ENCODE data around the gene C3orf85. TPM values are rescaled to one million over a fixed set of nuclear protein-coding genes. Genes with fewer than 3 reads are reported as not detected.

C3orf85 gene
- total and polyA plus RNA-seq, 4 experiments from 2014 or later, result not detected

DNA sequence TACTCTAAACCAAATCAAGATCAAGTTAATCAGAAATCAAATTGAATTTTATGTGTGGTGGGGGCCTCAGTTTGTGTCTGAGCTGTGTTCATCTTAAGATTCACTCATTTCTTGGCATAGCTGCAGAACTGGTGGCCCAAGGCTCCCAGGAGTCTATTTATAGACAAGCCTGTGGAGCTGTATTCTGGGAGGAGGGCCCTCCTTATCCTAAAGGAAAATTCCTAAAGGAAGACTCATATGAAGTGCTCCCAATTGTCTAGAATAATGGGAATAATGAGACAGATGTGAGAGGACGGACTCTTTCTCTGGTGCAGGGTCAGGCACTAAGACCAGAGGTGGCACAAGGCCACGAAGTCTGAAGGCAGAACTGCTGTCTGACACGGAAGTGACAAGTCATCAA is 38.9 kb downstream of the C3orf85 start:
- no peak overlapping the region for H3K4me3 Mint-ChIP-seq
- H3K27me3 Mint-ChIP-seq, result peaks cover 5 to 11% of the 10 kb centered on the region in 2 donors
- no peak overlapping the region for H3K27ac Mint-ChIP-seq
- Histone ChIP-seq H3K27ac (ENCODE audit: low read depth, low read length) (no peak overlapping the region), H3K4me3 (ENCODE audit: low read length in 2 of 2) (no peak overlapping the region), H3K9me3 (ENCODE audit: control insufficient read depth in 1 of 2, low read length in 2 of 2) (no peaks in the 10 kb centered on the region), H3K36me3 (ENCODE audit: insufficient read depth, low read length) (no peaks in the 10 kb centered on the region), H3K27me3 (ENCODE audit: insufficient read depth, low read length) (no peaks in the 10 kb centered on the region), H3K4me1 (ENCODE audit: insufficient read depth, low read length) (no peaks in the 10 kb centered on the region)
- H3K4me1 Mint-ChIP-seq, result no peaks in the 10 kb centered on the region
- H3K9me3 Mint-ChIP-seq, result peaks cover 0 to 6% (median 0%) of the 10 kb centered on the region in 8 donors
- DNase-seq, result no peak
- intact Hi-C loops (cut with micrococcal nuclease), result no loop called here
- no peaks in the 10 kb centered on the region for H3K36me3 Mint-ChIP-seq
- ChIA-PET POLR2A (ENCODE audit: partially characterized antibody) (no interaction called here), CTCF (ENCODE audit: partially characterized antibody) (no interaction called here)

- H3K9me3 ChIP-seq (ENCODE audit: control insufficient read depth in 1 of 2, low read length in 2 of 2), result no peaks in the 10 kb centered on the region
- H3K27me3 ChIP-seq (ENCODE audit: insufficient read depth, low read length), result no peaks in the 10 kb centered on the region
- H3K4me1 ChIP-seq (ENCODE audit: insufficient read depth, low read length), result no peaks in the 10 kb centered on the region
- POLR2A ChIA-PET (ENCODE audit: partially characterized antibody), result no interaction called here
- Mint-ChIP-seq H3K27me3 (peaks cover 5 to 9% of the 10 kb centered on the region in 2 donors), H3K27ac (no peak overlapping the region), H3K4me1 (no peaks in the 10 kb centered on the region), H3K4me3 (no peak overlapping the region), H3K9me3 (peaks cover 0 to 6% (median 0%) of the 10 kb centered on the region in 8 donors), H3K36me3 (no peaks in the 10 kb centered on the region)
- no peaks in the 10 kb centered on the region for H3K36me3 ChIP-seq (ENCODE audit: insufficient read depth, low read length)
- no peak overlapping the region for H3K27ac ChIP-seq (ENCODE audit: low read depth, low read length)
- DNase-seq, result no peak
- intact Hi-C loops (cut with micrococcal nuclease), result no loop called here
- no peak overlapping the region for H3K4me3 ChIP-seq (ENCODE audit: low read length in 2 of 2)
- CTCF ChIA-PET (ENCODE audit: partially characterized antibody), result no interaction called here
Measured at GRCh38 chr3:109176726-109177125, 40.2 kb downstream of the C3orf85 start.

DNA sequence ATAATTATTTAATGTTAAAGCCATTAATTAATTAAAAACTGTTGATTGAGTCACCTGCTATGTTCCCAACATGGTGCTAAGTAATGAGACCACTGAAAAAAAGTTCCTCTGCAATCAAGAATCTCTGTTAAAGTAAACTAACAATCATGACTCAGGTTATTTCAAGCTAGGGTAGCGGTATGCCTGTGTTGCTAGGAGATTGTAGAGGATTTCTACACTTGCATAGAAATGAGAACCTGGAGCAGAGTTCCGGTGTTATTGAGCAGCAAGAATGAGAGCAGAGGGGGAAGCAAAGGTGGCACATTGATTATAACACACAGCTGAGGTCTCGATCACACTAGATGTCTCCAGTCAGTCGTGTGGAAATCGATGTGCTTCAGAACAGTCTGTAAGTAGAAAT is 41.4 kb downstream of the C3orf85 start:
- H3K27ac Mint-ChIP-seq, result no peak overlapping the region
- H3K4me3 Mint-ChIP-seq, result no peak overlapping the region
- peaks cover 10 to 14% of the 10 kb centered on the region in 2 donors for H3K27me3 Mint-ChIP-seq
- no peaks in the 10 kb centered on the region for H3K4me1 Mint-ChIP-seq
- Histone ChIP-seq H3K27me3 (ENCODE audit: insufficient read depth, low read length) (no peaks in the 10 kb centered on the region), H3K9me3 (ENCODE audit: control insufficient read depth in 1 of 2, low read length in 2 of 2) (no peaks in the 10 kb centered on the region), H3K27ac (ENCODE audit: low read depth, low read length) (no peak overlapping the region), H3K4me1 (ENCODE audit: insufficient read depth, low read length) (no peaks in the 10 kb centered on the region), H3K4me3 (ENCODE audit: low read length in 2 of 2) (no peak overlapping the region), H3K36me3 (ENCODE audit: insufficient read depth, low read length) (no peaks in the 10 kb centered on the region)
- DNase-seq, result no peak
- intact Hi-C loops (cut with micrococcal nuclease), result no loop called here
- CTCF ChIA-PET (ENCODE audit: partially characterized antibody), result no interaction called here
- peaks cover 0 to 10% (median 0%) of the 10 kb centered on the region in 8 donors for H3K9me3 Mint-ChIP-seq
- H3K36me3 Mint-ChIP-seq, result no peaks in the 10 kb centered on the region
- POLR2A ChIA-PET (ENCODE audit: partially characterized antibody), result no interaction called here

DNA sequence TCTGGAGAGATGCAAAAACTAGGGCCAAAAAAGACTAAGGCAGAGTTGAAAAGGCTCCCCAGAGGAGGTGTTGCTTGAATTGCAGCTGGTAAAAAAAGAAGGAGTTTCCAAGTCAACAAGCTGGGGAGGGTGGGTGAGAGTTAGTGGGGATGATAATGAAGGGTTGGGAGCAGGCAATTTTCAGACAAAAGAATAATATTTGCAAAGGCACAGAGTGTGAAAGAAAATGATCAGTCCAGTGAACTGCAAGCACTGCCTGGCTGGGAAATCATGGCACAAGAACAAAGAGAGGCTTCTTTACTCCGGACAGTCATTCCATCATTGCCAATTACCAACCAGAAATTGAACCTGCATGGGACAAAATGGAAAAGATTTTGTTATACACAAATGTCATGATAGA is 42.2 kb downstream of the C3orf85 start:
- Histone ChIP-seq H3K4me1 (ENCODE audit: insufficient read depth, low read length) (no peaks in the 10 kb centered on the region), H3K4me3 (ENCODE audit: low read length in 2 of 2) (no peak overlapping the region), H3K27ac (ENCODE audit: low read depth, low read length) (no peak overlapping the region), H3K9me3 (ENCODE audit: control insufficient read depth in 1 of 2, low read length in 2 of 2) (no peaks in the 10 kb centered on the region), H3K27me3 (ENCODE audit: insufficient read depth, low read length) (no peaks in the 10 kb centered on the region), H3K36me3 (ENCODE audit: insufficient read depth, low read length) (no peaks in the 10 kb centered on the region)
- intact Hi-C loops (cut with micrococcal nuclease), result no loop called here
- Mint-ChIP-seq H3K4me1 (no peaks in the 10 kb centered on the region), H3K27ac (peak overlapping the region in 1 of 7 donors; percentile 39), H3K36me3 (no peaks in the 10 kb centered on the region), H3K27me3 (peaks cover 10 to 15% of the 10 kb centered on the region in 2 donors), H3K9me3 (peaks cover 0 to 10% (median 1%) of the 10 kb centered on the region in 8 donors), H3K4me3 (no peak overlapping the region)
- CTCF ChIA-PET (ENCODE audit: partially characterized antibody), result no interaction called here
- POLR2A ChIA-PET (ENCODE audit: partially characterized antibody), result no interaction called here
- no peak for DNase-seq

DNA sequence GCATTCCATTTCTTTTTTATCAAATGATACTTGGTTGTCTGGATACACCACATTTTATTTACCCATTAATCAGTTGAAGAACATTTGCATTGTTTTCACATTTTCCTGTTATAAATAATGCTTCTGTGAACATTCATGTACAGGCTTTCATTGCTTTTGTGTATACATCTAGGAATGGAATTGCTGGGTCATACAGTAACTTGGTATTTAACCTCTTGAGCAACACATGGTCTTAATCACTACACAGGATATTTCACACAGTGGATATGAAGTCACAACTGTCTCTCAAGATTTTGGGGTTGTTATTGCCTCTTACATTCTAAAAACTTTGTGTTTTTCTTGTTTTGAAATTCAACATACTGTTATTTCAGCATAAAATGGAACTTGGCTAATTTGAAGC is 48.2 kb downstream of the C3orf85 start:
- no peak for DNase-seq
- ChIA-PET POLR2A (ENCODE audit: partially characterized antibody) (no interaction called here), CTCF (ENCODE audit: partially characterized antibody) (no interaction called here)
- no peaks in the 10 kb centered on the region for H3K4me1 Mint-ChIP-seq
- Histone ChIP-seq H3K9me3 (ENCODE audit: control insufficient read depth in 1 of 2, low read length in 2 of 2) (no peaks in the 10 kb centered on the region), H3K4me1 (ENCODE audit: insufficient read depth, low read length) (no peaks in the 10 kb centered on the region), H3K4me3 (ENCODE audit: low read length in 2 of 2) (no peak overlapping the region), H3K27me3 (ENCODE audit: insufficient read depth, low read length) (no peaks in the 10 kb centered on the region), H3K36me3 (ENCODE audit: insufficient read depth, low read length) (no peaks in the 10 kb centered on the region), H3K27ac (ENCODE audit: low read depth, low read length) (no peak overlapping the region)
- H3K27ac Mint-ChIP-seq, result no peak overlapping the region
- H3K36me3 Mint-ChIP-seq, result no peaks in the 10 kb centered on the region
- no peak overlapping the region for H3K4me3 Mint-ChIP-seq
- intact Hi-C loops (cut with micrococcal nuclease), result no loop called here
- peaks cover 6% of the 10 kb centered on the region in 2 donors for H3K27me3 Mint-ChIP-seq
- peaks cover 0 to 5% (median 1%) of the 10 kb centered on the region in 8 donors for H3K9me3 Mint-ChIP-seq

DNA sequence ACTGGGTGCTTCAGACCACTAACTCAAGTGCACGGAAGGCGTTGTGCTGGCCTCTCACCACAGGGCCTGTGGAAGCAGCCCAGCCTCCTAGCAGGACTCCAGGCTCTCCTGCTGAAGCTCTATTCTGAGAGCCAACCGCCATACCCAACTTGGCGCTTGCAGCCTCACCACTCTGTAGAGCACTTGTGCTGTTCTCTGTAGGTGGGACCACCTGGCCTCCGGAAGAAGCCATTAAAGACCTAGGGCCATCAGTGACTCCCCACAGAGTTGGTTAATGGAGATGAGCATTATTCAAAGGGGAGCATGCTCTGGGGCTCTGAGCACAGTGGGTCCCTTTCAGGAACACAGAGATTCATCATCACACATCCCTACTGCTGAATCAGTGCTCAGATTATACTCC is 50.9 kb downstream of the C3orf85 start:
- ChIA-PET CTCF (ENCODE audit: partially characterized antibody) (no interaction called here), POLR2A (ENCODE audit: partially characterized antibody) (no interaction called here)
- no peaks in the 10 kb centered on the region for H3K36me3 Mint-ChIP-seq
- H3K9me3 ChIP-seq (ENCODE audit: control insufficient read depth in 1 of 2, low read length in 2 of 2), result no peaks in the 10 kb centered on the region
- H3K36me3 ChIP-seq (ENCODE audit: insufficient read depth, low read length), result no peaks in the 10 kb centered on the region
- no peaks in the 10 kb centered on the region for H3K4me1 ChIP-seq (ENCODE audit: insufficient read depth, low read length)
- H3K9me3 Mint-ChIP-seq, result peaks cover 0 to 5% (median 1%) of the 10 kb centered on the region in 8 donors
- H3K27ac Mint-ChIP-seq, result no peak overlapping the region
- H3K27me3 Mint-ChIP-seq, result peaks cover 4% of the 10 kb centered on the region in 2 donors
- H3K4me1 Mint-ChIP-seq, result no peaks in the 10 kb centered on the region
- no peak overlapping the region for H3K4me3 ChIP-seq (ENCODE audit: low read length in 2 of 2)
- no peaks in the 10 kb centered on the region for H3K27me3 ChIP-seq (ENCODE audit: insufficient read depth, low read length)
- no peak overlapping the region for H3K27ac ChIP-seq (ENCODE audit: low read depth, low read length)
- no peak overlapping the region for H3K4me3 Mint-ChIP-seq
- no peak for DNase-seq
- intact Hi-C loops (cut with micrococcal nuclease), result no loop called here

DNA sequence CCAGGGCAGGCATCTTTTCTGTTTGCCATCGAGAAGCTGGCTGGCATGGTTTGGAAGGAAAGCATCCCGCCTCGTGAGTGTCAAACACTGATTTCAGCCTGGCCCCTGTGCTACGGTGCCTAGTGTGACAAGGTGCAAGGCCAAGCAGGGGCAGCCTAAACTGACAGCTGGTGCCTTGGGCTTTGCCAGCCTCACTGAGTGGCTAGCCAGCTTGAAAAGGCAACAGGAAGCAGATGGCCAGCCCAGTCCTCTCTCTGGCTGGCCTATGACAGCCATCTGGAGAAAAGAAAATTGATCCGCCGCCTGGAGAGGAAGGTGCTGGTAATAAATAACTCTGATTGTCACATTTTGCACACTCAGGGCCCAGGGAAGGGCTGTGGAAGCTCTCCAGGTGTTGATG is 52.2 kb downstream of the C3orf85 start:
- H3K4me3 ChIP-seq (ENCODE audit: low read length in 2 of 2), result no peak overlapping the region
- ChIA-PET CTCF (ENCODE audit: partially characterized antibody) (no interaction called here), POLR2A (ENCODE audit: partially characterized antibody) (interaction anchor here (0.6 kb wide), 1 partner anchor 366 kb away, joined by 3 read pairs; no protein-coding TSS in a partner anchor)
- no peaks in the 10 kb centered on the region for H3K4me1 ChIP-seq (ENCODE audit: insufficient read depth, low read length)
- Mint-ChIP-seq H3K4me3 (no peak overlapping the region), H3K9me3 (peaks cover 0 to 2% (median 0%) of the 10 kb centered on the region in 8 donors), H3K4me1 (no peaks in the 10 kb centered on the region), H3K27me3 (no peaks in the 10 kb centered on the region), H3K27ac (no peak overlapping the region), H3K36me3 (no peaks in the 10 kb centered on the region)
- no peak overlapping the region for H3K27ac ChIP-seq (ENCODE audit: low read depth, low read length)
- no peaks in the 10 kb centered on the region for H3K9me3 ChIP-seq (ENCODE audit: control insufficient read depth in 1 of 2, low read length in 2 of 2)
- H3K27me3 ChIP-seq (ENCODE audit: insufficient read depth, low read length), result no peaks in the 10 kb centered on the region
- H3K36me3 ChIP-seq (ENCODE audit: insufficient read depth, low read length), result no peaks in the 10 kb centered on the region
- intact Hi-C loops (cut with micrococcal nuclease), result no loop called here
- no peak for DNase-seq

- Mint-ChIP-seq H3K27me3 (no peaks in the 10 kb centered on the region), H3K36me3 (no peaks in the 10 kb centered on the region), H3K4me1 (no peaks in the 10 kb centered on the region), H3K9me3 (peaks cover 0 to 2% (median 0%) of the 10 kb centered on the region in 8 donors), H3K27ac (no peak overlapping the region), H3K4me3 (no peak overlapping the region)
- H3K27ac ChIP-seq (ENCODE audit: low read depth, low read length), result no peak overlapping the region
- intact Hi-C loops (cut with micrococcal nuclease), result no loop called here
- H3K4me3 ChIP-seq (ENCODE audit: low read length in 2 of 2), result no peak overlapping the region
- no peaks in the 10 kb centered on the region for H3K4me1 ChIP-seq (ENCODE audit: insufficient read depth, low read length)
- no peaks in the 10 kb centered on the region for H3K36me3 ChIP-seq (ENCODE audit: insufficient read depth, low read length)
- no peaks in the 10 kb centered on the region for H3K27me3 ChIP-seq (ENCODE audit: insufficient read depth, low read length)
- CTCF ChIA-PET (ENCODE audit: partially characterized antibody), result no interaction called here
- DNase-seq, result no peak
- POLR2A ChIA-PET (ENCODE audit: partially characterized antibody), result no interaction called here
- H3K9me3 ChIP-seq (ENCODE audit: control insufficient read depth in 1 of 2, low read length in 2 of 2), result no peaks in the 10 kb centered on the region
Measured at GRCh38 chr3:109191421-109191820, 54.9 kb downstream of the C3orf85 start.

Measured in CD4-positive, alpha-beta memory T cell (primary cell).